ENCODE measurements around the gene RNASEH2C.
"Not testable (repeated sequence)": the region's sequence is repeated elsewhere in the genome, so short reads cannot be mapped to it uniquely, and the experiment has no call there.

Gene RNASEH2C

DNA sequence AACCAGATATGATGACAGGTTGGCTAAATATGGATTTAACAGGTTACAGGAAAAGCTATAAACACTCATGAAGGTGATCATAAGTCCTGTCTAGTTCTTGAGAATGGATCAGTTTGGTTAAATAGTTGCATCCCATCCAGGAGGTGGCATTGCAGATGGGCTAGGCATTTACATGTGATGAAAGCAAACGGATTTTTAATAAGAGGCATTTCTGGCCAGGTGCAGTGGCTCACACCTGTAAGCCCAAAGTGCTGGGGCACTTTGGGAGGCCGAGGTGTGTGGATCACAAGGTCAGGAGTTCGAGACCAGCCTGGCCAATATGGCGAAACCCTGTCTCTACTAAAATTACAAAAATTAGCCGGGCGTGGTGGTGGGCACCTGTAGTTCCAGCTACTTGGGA, 37.1 kb downstream of the RNASEH2C start:
- DNase-seq (ENCODE audit: low read depth): not testable (repeated sequence)

DNA sequence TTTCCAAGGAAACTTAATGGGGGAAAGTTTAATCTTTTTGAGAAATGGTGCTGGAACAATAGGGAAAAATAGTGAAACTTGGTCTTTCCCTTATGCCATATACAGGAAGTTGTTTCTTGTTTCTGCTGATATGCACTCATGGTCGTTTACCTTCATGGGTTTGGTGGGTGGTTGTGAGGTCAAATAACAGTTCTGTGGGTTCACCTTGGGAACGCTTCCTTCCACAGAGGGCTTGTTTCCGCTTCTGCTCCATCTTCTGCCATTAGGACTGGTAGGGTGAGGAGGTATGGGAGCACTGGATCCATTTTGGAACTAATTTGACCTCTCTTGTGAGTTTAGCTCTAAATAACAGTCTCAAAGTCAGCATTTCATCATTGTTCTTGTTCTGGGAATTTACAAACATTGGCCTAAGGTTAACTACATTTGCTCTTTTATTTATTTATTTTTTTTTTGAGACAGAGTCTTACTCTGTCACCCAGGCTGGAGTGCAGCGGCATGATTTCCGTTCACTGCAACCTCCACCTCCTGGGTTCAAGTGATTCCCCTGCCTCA, 40.3 kb downstream of the RNASEH2C start:
- no peak for DNase-seq (ENCODE audit: low read depth)

DNA sequence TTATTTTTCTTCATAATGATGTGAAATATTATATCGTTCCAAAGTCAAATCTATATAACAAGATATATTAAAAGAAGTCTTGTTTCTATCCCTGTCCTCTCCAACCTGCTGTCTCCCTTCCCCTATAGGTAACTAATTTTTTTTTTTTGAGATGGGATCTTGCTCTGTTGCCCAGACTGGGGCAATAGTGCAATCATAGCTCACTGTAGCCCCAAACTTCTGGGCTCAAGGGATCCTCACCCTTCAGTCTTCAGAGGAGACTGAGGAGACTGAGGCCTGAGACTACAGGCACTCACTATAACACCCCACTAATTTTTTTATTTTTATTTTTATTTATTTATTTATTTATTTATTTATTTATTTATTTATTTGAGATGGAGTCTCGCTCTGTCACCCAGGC, 47.6 kb downstream of the RNASEH2C start:
- no peak for DNase-seq (ENCODE audit: low read depth)

GRCh38 chr11:65672180-65672860, 48.3 kb downstream of the RNASEH2C start:
- no peak for DNase-seq (ENCODE audit: low read depth)

Measured in activated T-helper 9 cell treated with anti-CD3 and anti-CD28 coated beads, Interleukin-2, amount 50 U/mL, for 16 hours (primary cell).